K562 (cell line): ENCODE data around the gene ABCA3.

Source experiments
- KHSRP ChIP-seq: fragments of 450-650 bp; IDR thresholded peaks from 2 replicates; pipeline ENCODE4 v1.6.1; 2017
- MAZ ChIP-seq, 2 experiments: fragments of 450-650 bp in 1 of 2; sonication (generic) in 1 of 2; formaldehyde crosslinking; IDR thresholded peaks in 1 of 2; conservative IDR thresholded peaks in 1 of 2; 2 replicates each; pipeline versions ENCODE4 v1.4.0 to v1.5.0; 2020; ENCODE audit warnings: mild to moderate bottlenecking in 1 of 2, missing genetic modification reagents in 1 of 2
- MTA2 ChIP-seq: fragments of 450-650 bp; IDR thresholded peaks from 2 replicates; pipeline ENCODE4 v1.6.1; 2016; ENCODE audit warnings: low read depth
- MYC ChIP-seq, 2 experiments: fragments of 250-450 bp in 1 of 2; sonication (Bioruptor Pico) in 1 of 2; IDR thresholded peaks; 2 replicates each; pipeline versions ENCODE4 v1.5.1 to v1.6.1; 2012 to 2021; ENCODE audit warnings: low read depth in 2 of 2, borderline replicate concordance in 1 of 2, improper control_type of control experiment in 1 of 2, low read length in 1 of 2, mild to moderate bottlenecking in 1 of 2, moderate library complexity in 1 of 2
- NCOA1 ChIP-seq: fragments of 450-650 bp; IDR thresholded peaks from 2 replicates; pipeline ENCODE4 v1.6.1; 2016; ENCODE audit warnings: low read depth
- PYGO2 ChIP-seq: fragments of 450-650 bp; IDR thresholded peaks from 2 replicates; pipeline ENCODE4 v1.6.1; 2016; ENCODE audit warnings: mild to moderate bottlenecking, missing genetic modification characterization, moderate library complexity, missing compliant biosample characterization
- RFX1 ChIP-seq: fragments of 450-650 bp; IDR thresholded peaks from 2 replicates; pipeline ENCODE4 v1.6.1; 2016; ENCODE audit warnings: mild to moderate bottlenecking, moderate library complexity
- RUNX1 ChIP-seq: sonication (generic); IDR thresholded peaks from 2 replicates; pipeline ENCODE4 v1.6.1; 2016; ENCODE audit warnings: antibody characterized with exemption, low read depth
- SMC3 ChIP-seq: conservative IDR thresholded peaks from 2 replicates; pipeline ENCODE4 v1.6.1; 2011; ENCODE audit warnings: low read depth, low read length, improper control_type of control experiment; ENCODE audit not compliant: insufficient read depth
- TF ChIP-seq, protein P1 (sequence below), 3 experiments: IDR thresholded peaks in 2 of 3; conservative IDR thresholded peaks in 1 of 3; 2 replicates each; pipeline ENCODE4 v1.5.1; 2011 to 2012; ENCODE audit warnings: low read length in 3 of 3, mild to moderate bottlenecking in 3 of 3, control low read depth in 2 of 3, improper control_type of control experiment in 1 of 3, inconsistent platforms in 1 of 3, low read depth in 1 of 3, mixed read lengths in 1 of 3, moderate library complexity in 1 of 3; ENCODE audit not compliant: insufficient read depth in 2 of 3
- TF ChIP-seq, protein P2 (sequence below): sonication (generic); formaldehyde crosslinking; IDR thresholded peaks from 2 replicates; pipeline ENCODE4 v1.5.0; 2020; ENCODE audit warnings: missing genetic modification reagents

GRCh38 chr16:2292221-2292620, 48.3 kb downstream of the ABCA3 start:
- no peak for TF ChIP-seq NCOA1
- TF ChIP-seq SMC3 = no peak
- TF ChIP-seq RUNX1 = no peak
- no peak for TF ChIP-seq MYC (IDR thresholded peaks at IDR 0.05; ENCODE audit: low read depth, low read length)
- TF ChIP-seq MYC (CRISPR knock-in tag; IDR thresholded peaks at IDR 0.05; ENCODE audit: borderline replicate concordance, low read depth) = no peak
- TF ChIP-seq, protein P1, sequence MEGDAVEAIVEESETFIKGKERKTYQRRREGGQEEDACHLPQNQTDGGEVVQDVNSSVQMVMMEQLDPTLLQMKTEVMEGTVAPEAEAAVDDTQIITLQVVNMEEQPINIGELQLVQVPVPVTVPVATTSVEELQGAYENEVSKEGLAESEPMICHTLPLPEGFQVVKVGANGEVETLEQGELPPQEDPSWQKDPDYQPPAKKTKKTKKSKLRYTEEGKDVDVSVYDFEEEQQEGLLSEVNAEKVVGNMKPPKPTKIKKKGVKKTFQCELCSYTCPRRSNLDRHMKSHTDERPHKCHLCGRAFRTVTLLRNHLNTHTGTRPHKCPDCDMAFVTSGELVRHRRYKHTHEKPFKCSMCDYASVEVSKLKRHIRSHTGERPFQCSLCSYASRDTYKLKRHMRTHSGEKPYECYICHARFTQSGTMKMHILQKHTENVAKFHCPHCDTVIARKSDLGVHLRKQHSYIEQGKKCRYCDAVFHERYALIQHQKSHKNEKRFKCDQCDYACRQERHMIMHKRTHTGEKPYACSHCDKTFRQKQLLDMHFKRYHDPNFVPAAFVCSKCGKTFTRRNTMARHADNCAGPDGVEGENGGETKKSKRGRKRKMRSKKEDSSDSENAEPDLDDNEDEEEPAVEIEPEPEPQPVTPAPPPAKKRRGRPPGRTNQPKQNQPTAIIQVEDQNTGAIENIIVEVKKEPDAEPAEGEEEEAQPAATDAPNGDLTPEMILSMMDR (IDR thresholded peaks at IDR 0.05 in 2 of 3, conservative IDR thresholded peaks at IDR 0.05 in 1 of 3; ENCODE audit: insufficient read depth in 2 of 3, low read depth in 1 of 3, low read length in 3 of 3) = no peak
- TF ChIP-seq MAZ (CRISPR knock-in tag; conservative IDR thresholded peaks at IDR 0.05 in 1 of 2, IDR thresholded peaks at IDR 0.05 in 1 of 2) = no peak
- TF ChIP-seq PYGO2 (tag) = no peak
- TF ChIP-seq KHSRP = no peak
- TF ChIP-seq, protein P2, sequence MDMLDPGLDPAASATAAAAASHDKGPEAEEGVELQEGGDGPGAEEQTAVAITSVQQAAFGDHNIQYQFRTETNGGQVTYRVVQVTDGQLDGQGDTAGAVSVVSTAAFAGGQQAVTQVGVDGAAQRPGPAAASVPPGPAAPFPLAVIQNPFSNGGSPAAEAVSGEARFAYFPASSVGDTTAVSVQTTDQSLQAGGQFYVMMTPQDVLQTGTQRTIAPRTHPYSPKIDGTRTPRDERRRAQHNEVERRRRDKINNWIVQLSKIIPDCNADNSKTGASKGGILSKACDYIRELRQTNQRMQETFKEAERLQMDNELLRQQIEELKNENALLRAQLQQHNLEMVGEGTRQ (CRISPR knock-in tag) = no peak
- no peak for TF ChIP-seq RFX1
- TF ChIP-seq MTA2 = no peak
